ENCODE measurements around the gene MEGF11. TPM values are rescaled to one million over a fixed set of nuclear protein-coding genes. Genes with fewer than 3 reads are reported as not detected.

MEGF11 gene
- polyA plus RNA-seq, 1 donor = 0.66 TPM

DNA sequence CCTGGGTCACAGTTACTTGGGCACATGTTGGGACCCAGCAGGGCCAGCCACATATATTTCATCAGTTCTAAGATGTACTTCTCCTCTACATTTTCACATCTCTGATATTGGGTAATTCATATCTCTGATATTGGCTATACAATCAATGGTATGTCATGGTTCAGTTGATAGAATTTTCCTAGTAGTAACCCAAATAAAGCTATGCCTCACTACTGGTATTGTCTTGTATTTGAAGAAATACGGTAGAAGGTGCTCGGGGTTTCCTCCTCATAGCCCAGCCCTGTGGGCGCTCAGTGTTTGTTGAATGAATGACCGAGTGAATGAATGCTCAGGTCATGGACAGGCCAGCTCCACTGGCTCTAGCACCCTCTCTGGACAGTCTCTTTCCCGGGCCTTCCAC is 290.2 kb downstream of the MEGF11 start:
- H3K4me1 ChIP-seq (ENCODE audit: control insufficient read depth, insufficient read depth, low read length) = no peaks in the 10 kb centered on the region
- no peak overlapping the region for H3K4me3 ChIP-seq (ENCODE audit: low read length)
- DNase-seq = no peak
- H3K27ac ChIP-seq (ENCODE audit: low read length) = no peak overlapping the region
- no CpG with 5 or more reads among the region's 5 CpGs for WGBS (ENCODE audit: insufficient coverage, low lambda C conversion rate)
- no peaks in the 10 kb centered on the region for H3K9me3 ChIP-seq (ENCODE audit: control insufficient read depth, low read depth, low read length)
- no peaks in the 10 kb centered on the region for H3K36me3 ChIP-seq (ENCODE audit: control insufficient read depth, insufficient read depth, low read length)
- peaks cover 44% of the 10 kb centered on the region for H3K27me3 ChIP-seq (ENCODE audit: control insufficient read depth, insufficient read depth, low read length)

- Histone ChIP-seq H3K4me3 (ENCODE audit: low read length) (no peak overlapping the region), H3K27ac (ENCODE audit: low read length) (no peak overlapping the region), H3K36me3 (ENCODE audit: control insufficient read depth, insufficient read depth, low read length) (no peaks in the 10 kb centered on the region), H3K9me3 (ENCODE audit: control insufficient read depth, low read depth, low read length) (no peaks in the 10 kb centered on the region), H3K4me1 (ENCODE audit: control insufficient read depth, insufficient read depth, low read length) (no peaks in the 10 kb centered on the region), H3K27me3 (ENCODE audit: control insufficient read depth, insufficient read depth, low read length) (peaks cover 40% of the 10 kb centered on the region)
- DNase-seq = no peak
- no CpG with 5 or more reads among the region's 3 CpGs for WGBS (ENCODE audit: insufficient coverage, low lambda C conversion rate)
Measured at GRCh38 chr15:65962187-65962586, 291.4 kb downstream of the MEGF11 start.

- WGBS (ENCODE audit: insufficient coverage, low lambda C conversion rate) = 80% methylated on average over 1 of the region's 3 CpGs
- no peak for DNase-seq
- H3K4me3 ChIP-seq (ENCODE audit: low read length) = no peak overlapping the region
- H3K27me3 ChIP-seq (ENCODE audit: control insufficient read depth, insufficient read depth, low read length) = peaks cover 41% of the 10 kb centered on the region
- no peak overlapping the region for H3K27ac ChIP-seq (ENCODE audit: low read length)
- no peaks in the 10 kb centered on the region for H3K9me3 ChIP-seq (ENCODE audit: control insufficient read depth, low read depth, low read length)
- H3K4me1 ChIP-seq (ENCODE audit: control insufficient read depth, insufficient read depth, low read length) = no peaks in the 10 kb centered on the region
- no peaks in the 10 kb centered on the region for H3K36me3 ChIP-seq (ENCODE audit: control insufficient read depth, insufficient read depth, low read length)
Measured at GRCh38 chr15:65960586-65960985, 293.0 kb downstream of the MEGF11 start.

DNA sequence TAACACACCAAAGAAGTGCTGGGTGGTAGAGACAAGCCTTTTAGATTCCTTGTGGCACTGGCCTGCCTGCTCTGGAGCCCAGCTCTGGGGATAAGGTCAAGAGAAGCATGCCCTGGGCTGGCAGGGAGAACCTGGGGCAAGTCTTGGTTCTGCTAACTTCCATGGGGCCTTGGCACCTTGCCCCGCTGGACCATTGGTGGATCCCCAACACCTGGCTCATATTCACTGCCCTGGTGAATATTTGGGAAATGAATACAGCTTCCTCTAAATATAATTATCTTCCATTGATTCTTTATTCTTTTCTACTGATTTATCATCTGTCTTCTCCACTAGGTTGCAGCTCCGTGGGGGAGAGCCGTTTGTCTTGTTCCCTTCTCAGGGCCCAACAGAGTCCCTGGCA is 294.7 kb downstream of the MEGF11 start:
- Histone ChIP-seq H3K9me3 (ENCODE audit: control insufficient read depth, low read depth, low read length) (no peaks in the 10 kb centered on the region), H3K36me3 (ENCODE audit: control insufficient read depth, insufficient read depth, low read length) (no peaks in the 10 kb centered on the region), H3K4me3 (ENCODE audit: low read length) (no peak overlapping the region), H3K27me3 (ENCODE audit: control insufficient read depth, insufficient read depth, low read length) (peaks cover 31% of the 10 kb centered on the region), H3K27ac (ENCODE audit: low read length) (no peak overlapping the region), H3K4me1 (ENCODE audit: control insufficient read depth, insufficient read depth, low read length) (no peaks in the 10 kb centered on the region)
- DNase-seq = no peak
- WGBS (ENCODE audit: insufficient coverage, low lambda C conversion rate) = 69% methylated on average over 2 of the region's 3 CpGs

DNA sequence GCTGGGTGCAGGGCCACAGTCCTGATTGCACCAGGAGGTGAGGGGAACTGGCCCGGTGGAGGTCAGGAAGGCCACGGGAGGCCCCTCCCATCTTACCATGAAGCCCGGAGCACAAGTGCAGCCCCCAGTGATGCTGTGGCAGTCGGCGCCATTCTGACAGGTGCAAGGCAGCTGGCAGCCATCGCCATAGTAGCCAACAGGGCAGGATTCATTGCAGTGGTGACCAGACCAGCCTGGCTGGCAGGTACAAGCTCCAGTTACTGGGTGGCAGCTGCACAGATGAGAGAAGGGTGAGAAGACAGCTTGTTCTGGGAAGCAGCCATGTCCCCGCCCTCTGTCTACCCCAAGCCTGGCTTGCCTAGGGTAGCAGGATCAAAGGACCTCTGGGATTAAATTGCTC is 296.1 kb downstream of the MEGF11 start:
- Histone ChIP-seq H3K27ac (ENCODE audit: low read length) (no peak overlapping the region), H3K4me3 (ENCODE audit: low read length) (no peak overlapping the region), H3K4me1 (ENCODE audit: control insufficient read depth, insufficient read depth, low read length) (no peaks in the 10 kb centered on the region), H3K36me3 (ENCODE audit: control insufficient read depth, insufficient read depth, low read length) (no peaks in the 10 kb centered on the region), H3K27me3 (ENCODE audit: control insufficient read depth, insufficient read depth, low read length) (peaks cover 18% of the 10 kb centered on the region), H3K9me3 (ENCODE audit: control insufficient read depth, low read depth, low read length) (no peaks in the 10 kb centered on the region)
- WGBS (ENCODE audit: insufficient coverage, low lambda C conversion rate) = no CpG with 5 or more reads among the region's 7 CpGs
- DNase-seq = no peak

DNA sequence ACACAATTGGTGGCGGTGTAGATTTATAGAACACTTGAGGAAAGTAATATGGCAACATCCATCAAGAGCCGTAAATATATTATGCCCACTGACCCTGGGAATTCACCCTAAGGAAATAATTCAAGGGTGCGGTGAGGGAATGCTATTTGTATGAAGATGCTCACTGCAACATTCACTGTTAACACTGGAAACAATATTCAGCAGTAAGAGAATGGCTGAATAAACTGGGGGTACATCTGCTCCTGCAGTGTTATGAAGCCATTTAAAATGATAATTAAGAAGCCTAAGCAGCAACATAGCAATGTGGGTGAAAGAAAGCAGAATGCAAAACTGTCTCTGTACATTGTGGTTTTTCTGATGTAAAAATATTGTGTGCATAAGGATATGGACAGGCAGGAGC is 296.7 kb downstream of the MEGF11 start:
- H3K27ac ChIP-seq (ENCODE audit: low read length) = no peak overlapping the region
- H3K9me3 ChIP-seq (ENCODE audit: control insufficient read depth, low read depth, low read length) = no peaks in the 10 kb centered on the region
- no peak for DNase-seq
- WGBS (ENCODE audit: insufficient coverage, low lambda C conversion rate) = no CpG with 5 or more reads among the region's 3 CpGs
- no peaks in the 10 kb centered on the region for H3K4me1 ChIP-seq (ENCODE audit: control insufficient read depth, insufficient read depth, low read length)
- no peaks in the 10 kb centered on the region for H3K36me3 ChIP-seq (ENCODE audit: control insufficient read depth, insufficient read depth, low read length)
- H3K27me3 ChIP-seq (ENCODE audit: control insufficient read depth, insufficient read depth, low read length) = peaks cover 12% of the 10 kb centered on the region
- no peak overlapping the region for H3K4me3 ChIP-seq (ENCODE audit: low read length)

DNA sequence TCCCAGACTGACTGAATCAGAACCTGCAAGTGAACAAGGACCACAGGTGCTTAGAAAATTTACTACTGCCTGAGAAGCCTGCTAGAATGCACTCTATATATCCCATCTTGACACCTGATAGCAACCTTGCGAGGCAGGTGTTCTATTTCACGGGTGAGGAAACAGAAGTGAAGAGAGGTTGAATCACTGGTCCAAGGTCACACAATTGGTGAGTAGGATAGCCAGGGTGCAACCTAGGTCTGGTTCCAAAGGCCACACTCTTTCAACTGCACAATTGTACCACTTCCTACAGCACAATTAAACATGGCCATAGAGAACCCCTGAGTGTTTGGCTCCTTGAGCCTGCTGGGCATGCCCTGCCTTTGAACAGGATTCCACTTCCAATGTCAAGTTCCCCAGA is 297.2 kb downstream of the MEGF11 start:
- H3K27me3 ChIP-seq (ENCODE audit: control insufficient read depth, insufficient read depth, low read length) = peaks cover 12% of the 10 kb centered on the region
- H3K4me3 ChIP-seq (ENCODE audit: low read length) = no peak overlapping the region
- DNase-seq = no peak
- no peaks in the 10 kb centered on the region for H3K4me1 ChIP-seq (ENCODE audit: control insufficient read depth, insufficient read depth, low read length)
- H3K9me3 ChIP-seq (ENCODE audit: control insufficient read depth, low read depth, low read length) = no peaks in the 10 kb centered on the region
- H3K27ac ChIP-seq (ENCODE audit: low read length) = no peak overlapping the region
- H3K36me3 ChIP-seq (ENCODE audit: control insufficient read depth, insufficient read depth, low read length) = no peaks in the 10 kb centered on the region
- WGBS (ENCODE audit: insufficient coverage, low lambda C conversion rate) = no CpG with 5 or more reads among the region's 2 CpGs

DNA sequence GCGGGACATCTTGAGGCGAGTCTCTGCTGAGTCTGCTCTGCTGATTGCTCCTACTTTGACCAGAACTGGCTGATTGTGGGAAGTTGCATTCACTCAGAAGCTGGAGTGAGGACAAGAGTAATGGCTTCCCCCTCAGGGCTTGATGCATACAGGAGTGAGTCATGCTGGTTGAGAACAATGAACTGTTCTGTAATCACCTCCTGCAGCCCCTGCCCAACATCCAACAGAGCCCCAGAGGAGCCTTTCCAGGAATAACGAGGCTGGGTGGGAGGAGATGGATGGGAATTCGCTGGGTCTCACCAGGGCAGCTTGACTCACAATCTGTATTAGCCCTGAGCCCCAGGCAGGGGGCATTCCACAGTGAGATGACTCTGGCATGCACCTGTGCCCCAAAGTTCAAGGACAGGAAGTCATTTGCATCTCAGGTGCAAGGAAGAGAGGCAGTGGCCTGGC is 299.2 kb downstream of the MEGF11 start:
- H3K4me1 ChIP-seq (ENCODE audit: control insufficient read depth, insufficient read depth, low read length) = no peaks in the 10 kb centered on the region
- DNase-seq = no peak
- no peak overlapping the region for H3K27ac ChIP-seq (ENCODE audit: low read length)
- no peaks in the 10 kb centered on the region for H3K36me3 ChIP-seq (ENCODE audit: control insufficient read depth, insufficient read depth, low read length)
- no peaks in the 10 kb centered on the region for H3K9me3 ChIP-seq (ENCODE audit: control insufficient read depth, low read depth, low read length)
- WGBS (ENCODE audit: insufficient coverage, low lambda C conversion rate) = no CpG with 5 or more reads among the region's 4 CpGs
- no peak overlapping the region for H3K4me3 ChIP-seq (ENCODE audit: low read length)
- H3K27me3 ChIP-seq (ENCODE audit: control insufficient read depth, insufficient read depth, low read length) = peaks cover 8% of the 10 kb centered on the region

DNA sequence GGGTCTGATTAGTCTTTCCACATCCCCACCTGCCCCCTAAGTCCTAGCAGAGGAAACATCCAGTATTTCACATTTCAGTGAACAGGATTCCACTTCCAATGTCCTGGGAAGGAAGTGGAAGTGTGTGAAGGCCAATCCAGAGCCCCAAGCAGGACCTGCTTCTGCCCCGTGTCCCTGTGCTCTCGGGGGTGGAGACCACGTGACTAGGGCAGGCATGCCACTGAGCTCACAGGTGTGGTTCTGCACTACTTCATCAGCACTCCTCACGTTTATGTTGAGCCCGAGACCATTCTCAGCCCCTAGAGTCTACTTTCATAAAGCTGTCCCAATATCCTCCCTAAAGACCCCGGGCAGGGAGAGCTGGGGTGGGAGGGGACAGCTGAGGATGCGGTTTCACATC is 299.9 kb downstream of the MEGF11 start:
- H3K4me3 ChIP-seq (ENCODE audit: low read length) = no peak overlapping the region
- 80% methylated on average over 1 of the region's 7 CpGs for WGBS (ENCODE audit: insufficient coverage, low lambda C conversion rate)

DNA sequence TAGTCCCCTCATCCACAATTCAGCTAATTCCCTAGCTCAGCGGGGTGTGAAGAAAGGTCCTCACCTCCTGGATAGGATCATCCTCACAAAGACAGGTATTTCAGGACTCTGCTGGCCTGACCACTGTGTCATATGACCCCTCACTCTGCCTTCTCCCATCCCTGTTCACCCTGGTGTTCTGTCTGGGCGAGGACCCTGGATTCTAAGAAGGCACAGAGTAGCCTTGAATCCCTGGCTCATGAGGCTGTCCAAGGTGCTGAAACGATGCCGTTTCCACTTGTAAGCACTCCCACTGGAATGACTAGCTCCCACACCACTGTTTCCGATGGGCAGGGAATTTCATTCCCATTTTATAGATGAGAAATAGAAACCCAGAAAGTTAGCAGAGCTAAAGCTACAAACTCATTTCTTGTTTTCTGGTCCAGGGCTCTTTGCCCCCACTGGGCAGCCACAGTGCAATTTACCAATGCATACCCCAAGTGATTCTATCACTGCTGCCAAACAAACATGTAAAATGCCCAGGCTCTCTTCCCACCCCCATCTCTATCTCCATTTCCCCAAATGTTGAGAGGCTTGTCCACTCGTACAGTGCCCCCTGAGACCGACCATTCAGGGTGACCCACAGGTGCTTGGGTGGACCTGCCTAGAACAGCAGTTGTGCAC is 301.0 kb downstream of the MEGF11 start:
- no peaks in the 10 kb centered on the region for H3K4me1 ChIP-seq (ENCODE audit: control insufficient read depth, insufficient read depth, low read length)
- H3K9me3 ChIP-seq (ENCODE audit: control insufficient read depth, low read depth, low read length) = no peaks in the 10 kb centered on the region
- peaks cover 11% of the 10 kb centered on the region for H3K27me3 ChIP-seq (ENCODE audit: control insufficient read depth, insufficient read depth, low read length)
- H3K4me3 ChIP-seq (ENCODE audit: low read length) = no peak overlapping the region
- H3K36me3 ChIP-seq (ENCODE audit: control insufficient read depth, insufficient read depth, low read length) = no peaks in the 10 kb centered on the region
- no peak overlapping the region for H3K27ac ChIP-seq (ENCODE audit: low read length)
- no CpG with 5 or more reads among the region's 7 CpGs for WGBS (ENCODE audit: insufficient coverage, low lambda C conversion rate)
- DNase-seq = peak in 1 of 2 donors; percentile 38

More for the DNA sequence above, 299.9 kb downstream of the MEGF11 start:
- Histone ChIP-seq H3K36me3 (ENCODE audit: control insufficient read depth, insufficient read depth, low read length) (no peaks in the 10 kb centered on the region), H3K27ac (ENCODE audit: low read length) (no peak overlapping the region), H3K9me3 (ENCODE audit: control insufficient read depth, low read depth, low read length) (no peaks in the 10 kb centered on the region), H3K4me1 (ENCODE audit: control insufficient read depth, insufficient read depth, low read length) (no peaks in the 10 kb centered on the region), H3K27me3 (ENCODE audit: control insufficient read depth, insufficient read depth, low read length) (peaks cover 12% of the 10 kb centered on the region)
- no peak for DNase-seq

DNA sequence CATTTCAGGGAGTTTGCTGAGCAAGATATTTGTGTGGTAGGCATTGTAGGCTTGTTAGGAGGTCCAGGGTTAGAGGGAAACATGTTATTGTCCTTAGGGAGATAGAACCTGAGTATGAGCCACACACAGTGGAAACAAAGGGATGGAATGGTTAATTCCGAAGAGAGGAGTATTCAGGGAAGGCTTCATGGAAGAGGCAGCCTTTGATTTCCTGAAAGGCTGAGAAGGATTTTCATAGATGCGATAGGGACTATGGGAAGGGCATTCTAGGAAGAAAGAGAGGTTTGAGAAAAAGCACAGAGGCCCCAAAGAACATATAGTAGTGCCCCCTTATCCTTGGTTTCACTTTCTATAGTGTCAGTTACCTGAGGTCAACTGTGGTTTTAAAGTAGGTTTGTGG is 302.5 kb downstream of the MEGF11 start:
- no peak for DNase-seq
- 100% methylated on average over 1 of the region's 2 CpGs for WGBS (ENCODE audit: insufficient coverage, low lambda C conversion rate)
- peaks cover 8% of the 10 kb centered on the region for H3K27me3 ChIP-seq (ENCODE audit: control insufficient read depth, insufficient read depth, low read length)
- H3K4me3 ChIP-seq (ENCODE audit: low read length) = no peak overlapping the region
- no peaks in the 10 kb centered on the region for H3K4me1 ChIP-seq (ENCODE audit: control insufficient read depth, insufficient read depth, low read length)
- no peak overlapping the region for H3K27ac ChIP-seq (ENCODE audit: low read length)
- no peaks in the 10 kb centered on the region for H3K36me3 ChIP-seq (ENCODE audit: control insufficient read depth, insufficient read depth, low read length)
- no peaks in the 10 kb centered on the region for H3K9me3 ChIP-seq (ENCODE audit: control insufficient read depth, low read depth, low read length)
